HG02938 (cell line): ENCODE results near the gene SGCE.

Experiments used
- ATAC-seq: cut with Tn5 transposase; IDR thresholded peaks from one replicate; pipeline ENCODE4 v1.9.1; 2021; ENCODE audit warnings: mild to moderate bottlenecking, moderate library complexity; ENCODE audit not compliant: unreplicated experiment

Gene SGCE

GRCh38 chr7:94630855-94631254, 25.1 kb downstream of the SGCE start:
- ATAC-seq = no peak

GRCh38 chr7:94623820-94624219, 32.1 kb downstream of the SGCE start:
- no peak for ATAC-seq

GRCh38 chr7:94621120-94621519, 34.8 kb downstream of the SGCE start:
- ATAC-seq = peak; percentile 18

GRCh38 chr7:94620703-94621118, 35.2 kb downstream of the SGCE start:
- peak; percentile 95 for ATAC-seq

GRCh38 chr7:94618126-94618525, 37.8 kb downstream of the SGCE start:
- ATAC-seq = no peak

- no peak for ATAC-seq
These were observed 39.1 kb downstream of the SGCE start for GRCh38 chr7:94616855-94617254.

GRCh38 chr7:94615666-94616065, 40.3 kb downstream of the SGCE start:
- ATAC-seq = no peak

GRCh38 chr7:94612661-94613060, 43.3 kb downstream of the SGCE start:
- ATAC-seq = no peak

GRCh38 chr7:94612253-94612652, 43.7 kb downstream of the SGCE start:
- no peak for ATAC-seq

GRCh38 chr7:94609561-94609960, 46.4 kb downstream of the SGCE start:
- no peak for ATAC-seq

GRCh38 chr7:94605031-94605430, 50.9 kb downstream of the SGCE start:
- peak; percentile 74 for ATAC-seq

- no peak for ATAC-seq
These were observed 53.8 kb downstream of the SGCE start for GRCh38 chr7:94602181-94602580.

GRCh38 chr7:94600267-94600666, 55.7 kb downstream of the SGCE start:
- ATAC-seq = no peak

GRCh38 chr7:94595717-94596116, 60.2 kb downstream of the SGCE start:
- ATAC-seq = no peak

- ATAC-seq = no peak
These were observed 61.1 kb downstream of the SGCE start for GRCh38 chr7:94594882-94595281.

GRCh38 chr7:94591176-94591575, 64.8 kb downstream of the SGCE start:
- ATAC-seq = no peak

GRCh38 chr7:94590526-94591162, 65.3 kb downstream of the SGCE start:
- no peak for ATAC-seq

GRCh38 chr7:94588075-94588474, 67.9 kb downstream of the SGCE start:
- ATAC-seq = no peak

GRCh38 chr7:94584113-94584512, 71.8 kb downstream of the SGCE start:
- ATAC-seq = no peak

- ATAC-seq = no peak
These were observed 75.3 kb downstream of the SGCE start for GRCh38 chr7:94580601-94581000.

- ATAC-seq = no peak
These were observed 76.5 kb downstream of the SGCE start for GRCh38 chr7:94579470-94579869.

GRCh38 chr7:94578614-94579013, 77.3 kb downstream of the SGCE start:
- no peak for ATAC-seq

- no peak for ATAC-seq
These were observed 78.6 kb downstream of the SGCE start for GRCh38 chr7:94577357-94577756.
